Adipose tissue (tissue), 3 donors: Measurements from ENCODE around the gene PCID2. TPM values are rescaled to one million over a fixed set of nuclear protein-coding genes. Genes with fewer than 3 reads are reported as not detected.

Experiments used
- H3K27ac ChIP-seq: one replicate; pipeline ENCODE4 v1.5.1; 2013; ENCODE audit warnings: low read depth, low read length
- WGBS, 3 donors: extraction: QIAGEN DNeasy Blood & Tissue Kit; methylation state at CpG; one replicate each; pipeline ENCODE4 v1.1.7; 2013; 5-methylcytosine and 5-hydroxymethylcytosine counted together
- polyA plus RNA-seq, 3 donors: library from polyadenylated mRNA; stranded (reverse); fragments of 200-250 nt; gene quantifications; one replicate each; pipeline ENCODE4 v1.2.3, GENCODE V29; 2013
- donor health status: healthy with polysubstance abuse.
- donor health status: Bipolar disorder and iron deficiency.
- donor health status: healthy.

The PCID2 gene
- polyA plus RNA-seq, 3 donors, result 23.6 to 37.8 (median 28.4) TPM

DNA sequence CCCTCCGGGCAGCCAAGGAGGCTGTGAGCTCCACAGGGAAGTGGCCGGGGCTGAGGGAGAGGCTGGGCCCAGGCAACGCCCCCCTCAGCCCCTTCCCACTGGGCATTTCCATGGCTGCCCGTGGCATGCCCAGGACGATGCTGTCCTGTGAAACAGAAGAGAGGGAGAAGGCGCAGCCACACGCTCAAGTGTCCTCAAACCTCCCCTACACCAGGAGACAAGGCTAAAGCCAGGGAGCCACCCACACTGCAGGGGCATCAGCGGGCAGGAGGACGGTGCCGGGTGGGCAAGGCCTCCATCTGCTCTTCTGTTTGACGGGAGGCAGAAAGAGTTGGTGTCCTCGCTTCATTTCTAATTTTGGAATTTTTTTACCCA is 64.2 kb downstream of the PCID2 start:
- WGBS, 3 donors, result 86 to 88% (median 87%) methylated on average over 11 to 12 of the region's 12 CpGs
- H3K27ac ChIP-seq, result no peak overlapping the region

DNA sequence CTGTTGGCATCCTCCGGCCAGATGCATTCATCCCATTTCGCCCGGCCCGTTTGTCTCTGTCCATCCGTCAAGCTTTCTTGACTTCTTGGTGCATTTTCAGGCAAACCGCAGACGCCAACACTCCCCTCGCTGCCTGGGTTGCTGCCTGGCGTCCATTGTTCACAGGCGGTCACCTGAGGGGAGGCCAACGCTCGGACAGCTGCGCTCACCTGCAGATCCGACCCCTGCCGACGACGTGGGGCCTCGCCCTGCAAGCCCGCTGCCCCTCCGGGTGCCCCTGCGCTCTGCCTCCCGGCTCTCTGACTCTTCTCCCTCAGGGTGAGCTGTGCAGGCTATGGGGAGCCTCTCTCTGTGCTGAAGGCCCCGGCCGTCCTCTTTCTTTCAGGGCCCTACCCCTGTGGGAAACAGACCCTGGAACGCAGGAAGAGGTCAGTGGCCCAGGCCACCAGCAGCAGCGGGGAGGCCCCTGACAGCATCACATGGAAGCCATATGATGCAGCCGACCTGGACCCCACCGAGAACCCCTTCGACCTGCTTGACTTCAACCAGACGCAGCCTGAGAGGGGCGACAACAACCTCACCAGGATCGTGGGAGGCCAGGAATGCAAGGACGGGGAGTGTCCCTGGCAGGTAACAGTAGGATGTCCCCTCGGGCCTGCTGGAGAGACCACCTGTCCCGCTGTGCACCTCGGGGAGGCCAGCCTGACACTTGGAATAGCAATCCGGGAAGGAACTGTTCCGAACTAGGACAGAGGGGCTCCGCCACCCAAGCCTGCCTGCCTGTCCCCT is 64.8 kb downstream of the PCID2 start:
- 87 to 89% (median 87%) methylated on average over 39 of the region's 39 CpGs for WGBS, 3 donors

DNA sequence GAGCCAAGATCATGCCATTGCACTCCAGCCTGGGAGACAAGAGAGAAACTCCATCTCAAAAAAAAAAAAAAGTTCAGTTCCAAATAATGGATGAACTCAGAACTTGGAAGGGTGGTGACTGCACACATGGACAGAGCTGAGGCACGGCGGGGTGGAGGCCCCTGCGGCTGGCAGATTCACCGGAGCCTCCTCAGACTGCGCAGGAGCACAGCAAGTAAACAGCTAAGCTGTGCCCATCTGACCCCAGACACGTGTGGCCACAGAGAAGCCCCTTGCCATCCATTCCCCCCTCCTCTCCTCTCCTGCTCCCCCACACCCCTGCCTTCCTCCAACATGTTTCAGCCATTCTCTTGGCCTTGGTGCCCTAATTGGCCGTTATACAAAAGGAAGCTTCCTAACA is 65.6 kb downstream of the PCID2 start:
- H3K27ac ChIP-seq, result no peak overlapping the region
- WGBS, 3 donors, result 68 to 84% (median 76%) methylated on average over 7 of the region's 7 CpGs

More for the DNA sequence above, 64.8 kb downstream of the PCID2 start:
- H3K27ac ChIP-seq, result no peak overlapping the region

DNA sequence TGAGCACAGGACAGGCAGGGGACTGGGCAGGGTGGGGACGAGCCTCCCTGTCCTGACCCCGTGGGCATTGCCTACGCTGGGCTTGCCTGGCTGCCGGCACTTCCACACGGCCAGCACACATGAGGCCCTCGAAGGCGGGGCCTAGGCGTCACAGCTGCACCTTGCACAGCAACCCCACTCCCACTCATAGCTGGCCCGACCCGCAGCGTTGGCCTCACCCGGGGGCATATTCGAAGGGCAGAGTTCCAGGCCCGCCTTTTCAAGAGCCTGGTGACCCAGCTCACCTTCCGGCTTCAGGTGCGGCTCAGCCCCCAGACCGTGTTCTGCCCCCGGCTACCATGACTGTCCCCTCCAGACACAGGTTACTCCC is 66.9 kb downstream of the PCID2 start:
- 84 to 89% (median 86%) methylated on average over 14 to 18 of the region's 18 CpGs for WGBS, 3 donors
- H3K27ac ChIP-seq, result no peak overlapping the region

DNA sequence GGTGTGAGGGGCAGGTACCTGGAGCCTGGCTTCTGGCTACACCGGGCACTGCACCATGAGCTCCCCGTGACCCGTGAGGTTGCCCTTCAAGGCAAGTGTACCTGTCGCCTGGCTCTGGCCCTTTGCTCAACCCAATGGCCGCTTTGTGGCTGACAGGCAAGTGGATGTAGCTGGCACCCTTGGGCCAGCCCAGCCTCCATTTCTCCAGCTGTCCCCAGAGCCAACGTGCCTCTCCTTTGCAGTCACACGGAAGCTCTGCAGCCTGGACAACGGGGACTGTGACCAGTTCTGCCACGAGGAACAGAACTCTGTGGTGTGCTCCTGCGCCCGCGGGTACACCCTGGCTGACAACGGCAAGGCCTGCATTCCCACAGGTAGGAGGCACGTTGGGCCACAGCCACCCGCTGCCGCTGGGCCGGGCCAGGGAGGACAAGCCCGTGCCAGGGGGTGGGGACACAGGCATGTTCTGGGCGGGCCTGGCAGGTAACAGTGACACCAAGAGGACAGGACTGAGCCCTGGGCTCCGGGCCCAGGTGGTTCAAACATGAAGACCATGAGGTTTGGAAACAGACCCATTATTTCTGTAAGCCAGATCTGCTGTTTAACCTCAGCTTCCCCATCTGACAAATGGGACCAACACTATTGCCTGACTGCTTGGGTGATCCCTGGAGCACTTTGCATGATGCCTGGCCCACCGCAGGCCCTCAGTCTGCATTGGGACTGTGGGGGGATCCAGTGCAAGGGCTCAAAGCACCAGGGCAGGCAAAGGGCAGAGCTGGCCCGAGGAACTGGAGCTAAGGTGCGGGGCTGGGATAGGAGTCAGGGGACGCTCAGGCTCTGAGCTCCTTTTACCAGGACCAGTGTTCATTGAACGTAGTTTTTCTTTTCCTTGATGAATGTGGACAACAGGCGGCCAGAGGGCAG is 67.5 kb downstream of the PCID2 start:
- 92 to 93% (median 93%) methylated on average over 26 of the region's 26 CpGs for WGBS, 3 donors
- H3K27ac ChIP-seq, result no peak overlapping the region

DNA sequence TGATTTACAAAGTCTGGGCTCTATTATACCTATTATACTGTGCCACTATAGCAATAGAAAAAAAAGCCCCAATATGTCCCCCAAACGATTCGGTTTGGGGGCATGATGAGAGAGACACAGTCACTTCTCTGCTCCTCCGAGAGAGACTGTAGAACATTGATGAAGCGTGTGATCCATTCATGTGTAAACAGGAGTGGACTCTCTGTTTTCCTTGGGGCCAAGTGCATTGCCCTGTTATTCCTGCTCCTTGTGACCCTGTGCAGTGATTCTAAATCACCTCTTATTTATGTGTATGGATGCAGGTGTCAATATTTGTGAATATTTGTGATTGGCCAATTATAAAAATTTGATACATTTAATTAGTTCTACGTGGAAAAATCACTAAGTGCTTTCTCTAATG is 68.9 kb downstream of the PCID2 start:
- WGBS, 3 donors, result 81 to 88% (median 85%) methylated on average over 5 of the region's 5 CpGs

DNA sequence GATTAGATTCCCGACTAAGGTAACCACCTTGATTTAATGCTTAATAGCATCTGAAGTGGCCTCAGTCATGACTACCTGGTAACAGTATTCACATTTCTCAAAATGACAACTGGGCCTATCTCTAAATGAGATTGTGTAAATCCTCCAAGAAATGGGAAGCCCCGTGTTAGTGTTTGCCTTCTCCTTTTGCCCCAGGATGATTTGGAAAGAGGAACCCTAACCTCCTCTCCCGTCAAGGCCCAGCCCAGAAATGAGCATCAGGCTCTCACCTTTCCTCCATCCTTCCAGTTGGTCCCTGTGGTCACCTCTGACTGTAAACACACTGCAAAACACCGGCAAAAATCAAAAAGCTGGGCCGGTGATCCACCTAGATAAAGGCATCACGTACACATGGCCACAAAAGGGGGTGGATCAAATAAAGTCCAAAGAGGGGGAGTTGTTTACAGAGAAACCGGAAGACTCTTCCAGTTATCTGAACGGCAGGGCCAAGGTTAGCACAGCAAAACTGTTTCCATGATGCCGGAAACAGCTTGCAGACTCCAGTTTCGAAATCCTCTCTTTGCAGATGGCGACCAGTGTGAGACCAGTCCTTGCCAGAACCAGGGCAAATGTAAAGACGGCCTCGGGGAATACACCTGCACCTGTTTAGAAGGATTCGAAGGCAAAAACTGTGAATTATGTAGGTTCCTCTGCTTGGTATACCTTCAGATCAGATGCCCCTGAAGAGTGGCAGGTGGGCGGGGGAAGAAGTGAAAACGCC is 69.5 kb downstream of the PCID2 start:
- 71 to 75% (median 72%) methylated on average over 16 of the region's 16 CpGs for WGBS, 3 donors

More for the DNA sequence above, 68.9 kb downstream of the PCID2 start:
- no peak overlapping the region for H3K27ac ChIP-seq

DNA sequence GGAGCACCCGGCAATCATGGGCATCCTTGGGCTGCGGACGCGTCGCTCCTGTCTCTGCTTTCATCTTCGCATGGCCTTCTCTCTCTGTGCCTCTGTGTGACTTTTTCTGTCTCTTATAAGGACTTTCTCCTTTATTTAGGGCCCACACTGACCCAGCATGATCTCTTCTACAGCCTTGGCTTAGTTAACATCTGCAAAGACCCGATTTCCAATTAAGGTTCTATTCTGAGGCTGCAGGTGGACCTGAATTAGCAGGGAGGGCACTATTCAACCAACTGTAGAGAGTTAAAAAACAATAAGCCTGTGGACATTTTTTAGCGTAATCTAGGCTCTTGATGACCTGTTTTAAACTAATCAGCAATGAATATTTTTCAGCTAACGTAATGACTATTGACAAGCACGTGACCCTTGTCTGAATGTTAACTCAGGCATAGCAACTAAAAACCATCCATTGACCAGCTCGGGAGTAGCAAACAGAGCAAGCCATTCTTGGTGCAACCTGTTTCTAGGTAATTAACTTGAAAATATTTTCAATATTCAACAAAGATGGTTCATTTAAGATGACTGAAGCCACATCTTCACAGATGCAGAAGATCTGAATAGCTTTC is 70.7 kb downstream of the PCID2 start:
- no peak overlapping the region for H3K27ac ChIP-seq
- 72 to 89% (median 87%) methylated on average over 11 of the region's 11 CpGs for WGBS, 3 donors

More for the DNA sequence above, 69.5 kb downstream of the PCID2 start:
- H3K27ac ChIP-seq, result no peak overlapping the region

DNA sequence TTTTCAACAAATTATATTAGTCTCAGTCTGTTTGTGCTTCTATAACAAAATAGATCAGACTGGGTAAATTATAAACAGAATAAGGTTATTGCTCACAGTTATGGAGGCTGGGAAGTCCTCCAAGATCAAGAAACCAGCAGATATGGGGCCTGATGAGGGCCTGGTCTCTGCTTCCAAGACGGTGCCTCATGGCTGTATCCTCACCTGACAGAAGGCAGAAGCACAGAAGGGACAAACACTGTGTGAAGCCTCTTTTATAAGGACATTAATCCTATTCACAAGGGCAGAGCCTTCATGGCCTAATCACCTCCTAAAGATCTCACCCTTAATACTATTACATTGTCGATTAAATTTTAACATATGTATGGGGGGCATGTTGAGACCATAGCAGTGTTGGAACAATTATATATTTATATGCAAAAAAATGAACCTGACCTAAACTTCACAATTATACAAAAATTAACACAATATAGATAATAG is 73.1 kb downstream of the PCID2 start:
- 85 to 90% (median 89%) methylated on average over 2 of the region's 2 CpGs for WGBS, 3 donors
- no peak overlapping the region for H3K27ac ChIP-seq

DNA sequence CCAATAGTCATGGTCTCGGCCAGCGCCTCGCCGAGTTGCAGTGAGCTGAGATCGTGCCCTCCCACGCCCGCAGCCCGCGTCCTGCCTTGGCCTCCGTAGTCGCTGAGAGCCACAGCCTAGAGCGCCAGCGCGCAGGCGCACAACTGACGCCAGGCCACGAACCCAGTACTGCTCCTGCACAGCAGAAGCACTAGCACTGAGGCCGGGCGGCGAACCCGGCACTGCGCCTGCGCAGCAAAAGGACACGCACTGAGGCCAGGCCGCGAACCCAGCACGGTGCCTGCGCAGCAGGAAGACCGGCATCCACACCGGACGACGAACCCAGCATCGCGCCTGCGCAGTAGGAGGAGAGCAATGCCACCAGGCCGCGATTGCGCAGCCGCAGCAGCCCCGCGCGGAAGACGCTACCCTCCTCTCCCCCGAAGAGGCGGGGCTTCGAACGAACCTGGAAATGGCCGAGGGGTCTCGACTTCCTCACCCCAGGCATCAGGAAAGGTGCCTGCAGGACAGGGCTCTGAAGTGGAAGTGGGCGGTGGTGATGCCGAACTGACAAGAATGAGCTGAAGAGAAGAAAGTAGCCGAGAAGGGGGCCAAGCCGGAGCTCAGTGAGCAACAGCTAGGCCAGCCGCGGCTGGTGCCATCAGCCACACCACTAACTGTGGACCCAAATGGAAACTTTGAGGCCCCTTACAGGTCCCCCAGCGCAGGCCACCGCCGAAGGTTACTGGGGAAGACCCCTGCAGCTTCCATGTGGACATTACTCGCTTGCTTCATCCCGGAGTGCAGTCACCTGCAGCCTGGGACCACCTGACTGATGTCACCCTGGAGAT is 78.3 kb downstream of the PCID2 start:
- no peak overlapping the region for H3K27ac ChIP-seq
- 33 to 46% (median 39%) methylated on average over 56 to 60 of the region's 60 CpGs for WGBS, 3 donors

DNA sequence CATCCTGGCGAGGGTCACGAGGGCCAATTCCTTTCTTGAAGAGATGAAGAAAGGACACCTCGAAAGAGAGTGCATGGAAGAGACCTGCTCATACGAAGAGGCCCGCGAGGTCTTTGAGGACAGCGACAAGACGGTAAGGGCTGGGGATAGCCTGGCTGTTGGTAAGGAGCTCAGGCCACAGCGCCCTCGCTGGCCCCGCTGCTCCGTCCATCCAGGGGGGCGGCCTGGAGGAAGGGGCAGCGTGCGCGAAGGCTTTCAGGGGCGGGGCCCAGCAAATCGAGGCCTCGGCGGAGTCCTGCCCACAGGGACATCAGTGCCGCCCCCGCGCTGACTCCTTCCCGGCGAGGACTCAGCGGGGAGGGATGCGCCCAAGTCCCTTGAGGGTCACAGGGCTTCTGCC is 79.0 kb downstream of the PCID2 start:
- 65 to 75% (median 69%) methylated on average over 27 of the region's 27 CpGs for WGBS, 3 donors
- no peak overlapping the region for H3K27ac ChIP-seq

Other genes with a start within 250 kb of the PCID2 start
- 10 to 100 TPM; 18.0 to 77.6 (median 53.4) TPM for gene MCF2L, start 239.5 kb downstream of the PCID2 start, polyA plus RNA-seq
- under 1 TPM in 2 of 3 donors, not detected in 1; 0.07 to 0.12 TPM for gene F7, start 102.9 kb downstream of the PCID2 start, polyA plus RNA-seq
- 10 to 100 TPM in 1 of 3 donors, 1 to 10 TPM in 2; 3.8 to 19.5 (median 8.3) TPM for gene F10, start 85.9 kb downstream of the PCID2 start, polyA plus RNA-seq
- gene PROZ, start 50.0 kb downstream of the PCID2 start, polyA plus RNA-seq, result not detected
- gene CUL4A, start 944 bp upstream of the PCID2 start, polyA plus RNA-seq, result 10 to 100 TPM; 23.5 to 39.5 (median 31.8) TPM
- 100 to 1,000 TPM in 1 of 3 donors, 10 to 100 TPM in 2; 46.6 to 101 (median 66.7) TPM for gene LAMP1, start 88.6 kb upstream of the PCID2 start, polyA plus RNA-seq
- 1 to 10 TPM; 2.7 to 6.1 (median 5.3) TPM for gene GRTP1, start 155.5 kb upstream of the PCID2 start, polyA plus RNA-seq
- 1 to 10 TPM in 2 of 3 donors, under 1 TPM in 1; 0.90 to 3.8 (median 2.4) TPM for gene ADPRHL1, start 244.8 kb upstream of the PCID2 start, polyA plus RNA-seq